H9 (cell line): ENCODE data around the gene ARHGAP29. TPM values are rescaled to one million over a fixed set of nuclear protein-coding genes. Genes with fewer than 3 reads are reported as not detected.

Experiments
- DNase-seq: peaks from one replicate; pipeline ENCODE4 v3.0.0-alpha.2; 2017
- H2AFZ ChIP-seq: one replicate; pipeline ENCODE4 v1.6.1; 2013; ENCODE audit warnings: mild to moderate bottlenecking, low read length, control low read depth, moderate library complexity
- H2AK5ac ChIP-seq: 2 replicates; pipeline ENCODE4 v1.6.1; 2013; ENCODE audit warnings: low read length, control low read depth, mixed read lengths; ENCODE audit not compliant: insufficient read length
- H2BK120ac ChIP-seq: one replicate; pipeline ENCODE4 v1.6.1; 2013; ENCODE audit warnings: low read depth, mild to moderate bottlenecking, low read length, control low read depth, inconsistent platforms; ENCODE audit not compliant: poor library complexity, severe bottlenecking
- H2BK12ac ChIP-seq: 2 replicates; pipeline ENCODE4 v1.6.1; 2013; ENCODE audit warnings: low read length, control low read depth, mixed read lengths, low read depth; ENCODE audit not compliant: insufficient read length
- H2BK15ac ChIP-seq: 2 replicates; pipeline ENCODE4 v1.6.1; 2013; ENCODE audit warnings: low read depth, low read length, control low read depth
- H2BK20ac ChIP-seq: one replicate; pipeline ENCODE4 v1.6.1; 2013; ENCODE audit warnings: low read depth, mild to moderate bottlenecking, low read length, control low read depth, inconsistent platforms; ENCODE audit not compliant: poor library complexity, severe bottlenecking
- H2BK5ac ChIP-seq: 2 replicates; pipeline ENCODE4 v1.6.1; 2013; ENCODE audit warnings: low read length, control low read depth, mixed read lengths; ENCODE audit not compliant: insufficient read length
- H3K14ac ChIP-seq: 2 replicates; pipeline ENCODE4 v1.6.1; 2013; ENCODE audit warnings: low read length, control low read depth; ENCODE audit not compliant: insufficient read depth
- H3K18ac ChIP-seq: 2 replicates; pipeline ENCODE4 v1.6.1; 2013; ENCODE audit warnings: low read depth, mild to moderate bottlenecking, mixed read lengths, low read length, control low read depth; ENCODE audit not compliant: insufficient read length
- H3K23ac ChIP-seq: 2 replicates; pipeline ENCODE4 v1.6.1; 2013; ENCODE audit warnings: low read length, control low read depth, mixed read lengths, low read depth; ENCODE audit not compliant: insufficient read length
- H3K23me2 ChIP-seq: 2 replicates; pipeline ENCODE4 v1.6.1; 2013; ENCODE audit warnings: low read depth, mild to moderate bottlenecking, mixed read lengths, low read length, control low read depth; ENCODE audit not compliant: insufficient read length, poor library complexity, severe bottlenecking
- H3K27ac ChIP-seq: 2 replicates; pipeline ENCODE4 v1.5.1; 2013; ENCODE audit warnings: low read length, control low read depth, mixed read lengths, low read depth; ENCODE audit not compliant: insufficient read length
- H3K27me3 ChIP-seq: 2 replicates; pipeline ENCODE4 v1.6.1; 2013; ENCODE audit warnings: low read length, control low read depth, inconsistent platforms; ENCODE audit not compliant: insufficient read depth
- H3K4ac ChIP-seq: 2 replicates; pipeline ENCODE4 v1.6.1; 2013; ENCODE audit warnings: low read depth, mild to moderate bottlenecking, control low read depth, inconsistent platforms, low read length, moderate library complexity
- H3K4me1 ChIP-seq: 2 replicates; pipeline ENCODE4 v1.6.1; 2013; ENCODE audit warnings: low read length, control low read depth, inconsistent platforms; ENCODE audit not compliant: insufficient read depth
- H3K4me2 ChIP-seq: 2 replicates; pipeline ENCODE4 v1.6.1; 2013; ENCODE audit warnings: low read length, control low read depth, mixed read lengths; ENCODE audit not compliant: insufficient read length, insufficient read depth
- H3K56ac ChIP-seq: 2 replicates; pipeline ENCODE4 v1.6.1; 2013; ENCODE audit warnings: low read depth, mild to moderate bottlenecking, mixed read lengths, low read length, control low read depth; ENCODE audit not compliant: insufficient read length
- H3K79me1 ChIP-seq: 2 replicates; pipeline ENCODE4 v1.6.1; 2013; ENCODE audit warnings: low read depth, mild to moderate bottlenecking, moderate library complexity, low read length, control low read depth, inconsistent platforms; ENCODE audit not compliant: insufficient read depth, poor library complexity, severe bottlenecking
- H3K79me2 ChIP-seq: 2 replicates; pipeline ENCODE4 v1.6.1; 2013; ENCODE audit warnings: low read length, control low read depth, inconsistent platforms; ENCODE audit not compliant: insufficient read depth
- H3K9ac ChIP-seq: 2 replicates; pipeline ENCODE4 v1.6.1; 2013; ENCODE audit warnings: low read length, control low read depth, mixed read lengths; ENCODE audit not compliant: insufficient read length; ENCODE audit errors: extremely low read depth
- H3K9me3 ChIP-seq: one replicate; pipeline ENCODE4 v1.6.1; 2013; ENCODE audit warnings: low read depth, low read length, inconsistent platforms; ENCODE audit not compliant: control insufficient read depth
- H3T11ph ChIP-seq: one replicate; pipeline ENCODE4 v1.6.1; 2013; ENCODE audit warnings: mild to moderate bottlenecking, low read length, control low read depth, inconsistent platforms
- H4K20me1 ChIP-seq: one replicate; pipeline ENCODE4 v1.6.1; 2013; ENCODE audit not compliant: control insufficient read depth, insufficient read length, insufficient read depth
- H4K5ac ChIP-seq: 2 replicates; pipeline ENCODE4 v1.6.1; 2013; ENCODE audit warnings: low read depth, mild to moderate bottlenecking, mixed read lengths, low read length, control low read depth; ENCODE audit not compliant: insufficient read length
- H4K8ac ChIP-seq: replicated peaks from 2 replicates; pipeline ENCODE4 v1.6.1; 2013; ENCODE audit warnings: low read length, control low read depth, mixed read lengths, low read depth; ENCODE audit not compliant: insufficient read length
- H4K91ac ChIP-seq: 2 replicates; pipeline ENCODE4 v1.6.1; 2013; ENCODE audit warnings: low read depth, mild to moderate bottlenecking, moderate library complexity, mixed read lengths, low read length, control low read depth; ENCODE audit not compliant: insufficient read length
- H3K27ac Mint-ChIP-seq, 3 experiments: 2 replicates in 2 of 3; 3 replicates in 1 of 3; pipeline ENCODE4 v1.8.0; 2020 to 2021; ENCODE audit warnings: mixed read lengths in 3 of 3, mild to moderate bottlenecking in 1 of 3, moderate library complexity in 1 of 3
- H3K27me3 Mint-ChIP-seq: 2 replicates; pipeline ENCODE4 v1.8.0; 2021; ENCODE audit warnings: low read depth, mild to moderate bottlenecking, moderate library complexity, mixed read lengths
- H3K36me3 Mint-ChIP-seq, 3 experiments: 2 replicates in 2 of 3; 3 replicates in 1 of 3; pipeline ENCODE4 v1.8.0; 2020 to 2021; ENCODE audit warnings: low read depth in 3 of 3, mixed read lengths in 3 of 3; ENCODE audit not compliant: insufficient read depth in 1 of 3
- H3K4me1 Mint-ChIP-seq, 2 experiments: 2 replicates each; pipeline ENCODE4 v1.8.0; 2020; ENCODE audit warnings: mixed read lengths in 2 of 2
- H3K4me3 Mint-ChIP-seq, 2 experiments: 2 replicates in 1 of 2; 3 replicates in 1 of 2; pipeline ENCODE4 v1.8.0; 2020 to 2021; ENCODE audit warnings: mild to moderate bottlenecking in 2 of 2, mixed read lengths in 2 of 2, moderate library complexity in 1 of 2
- H3K9me3 Mint-ChIP-seq, 2 experiments: 2 replicates in 1 of 2; 3 replicates in 1 of 2; pipeline ENCODE4 v1.8.0; 2020; ENCODE audit warnings: mild to moderate bottlenecking in 2 of 2, mixed read lengths in 2 of 2, moderate library complexity in 1 of 2
- CTCF ChIP-seq: fragments of 200-600 bp; sonication (generic); conservative IDR thresholded peaks from 3 replicates; pipeline ENCODE4 v1.8.0; 2021; ENCODE audit warnings: antibody characterized with exemption, mild to moderate bottlenecking
- WGBS: extraction: QIAGEN DNeasy Blood & Tissue Kit; methylation state at CpG from one replicate; pipeline ENCODE4 v1.1.7; 2013; ENCODE audit warnings: missing lambda C conversion rate, low lambda C conversion rate, mixed read lengths; ENCODE audit not compliant: insufficient read length; ENCODE audit errors: extremely low coverage; 5-methylcytosine and 5-hydroxymethylcytosine counted together
- total RNA-seq: library from RNA; stranded (reverse); gene quantifications from 2 replicates; pipeline ENCODE4 v1.2.1, GENCODE V29; 2021

Gene ARHGAP29
- total RNA-seq, 1 experiment from 2014 or later = 1.3 TPM

GRCh38 chr1:94275083-94275482, 37.7 kb upstream of the ARHGAP29 start:
- Histone ChIP-seq H3K18ac (no peak overlapping the region), H3K23ac (no peak overlapping the region), H2AFZ (no peak overlapping the region), H2BK20ac (no peak overlapping the region), H2BK5ac (no peak overlapping the region), H2AK5ac (no peak overlapping the region), H3K9ac (no peak overlapping the region), H3K27me3 (no peaks in the 10 kb centered on the region), H2BK12ac (no peak overlapping the region), H3K56ac (no peak overlapping the region), H3K14ac (no peak overlapping the region), H4K20me1 (no peaks in the 10 kb centered on the region), H3K27ac (no peak overlapping the region), H3K4me2 (no peak overlapping the region), H4K91ac (no peak overlapping the region), H3K4me1 (no peaks in the 10 kb centered on the region), H3T11ph (no peak overlapping the region), H3K79me2 (no peaks in the 10 kb centered on the region), H2BK15ac (no peak overlapping the region), H3K23me2 (no peaks in the 10 kb centered on the region), H2BK120ac (no peak overlapping the region), H3K79me1 (no peaks in the 10 kb centered on the region), H3K9me3 (no peaks in the 10 kb centered on the region), H4K5ac (no peak overlapping the region), H3K4ac (no peak overlapping the region), H4K8ac (no peak overlapping the region)
- WGBS = no CpG with 5 or more reads among the region's 2 CpGs
- no peaks in the 10 kb centered on the region for H3K4me1 Mint-ChIP-seq
- no peak overlapping the region for H3K4me3 Mint-ChIP-seq
- no peak for DNase-seq
- no peak overlapping the region for H3K27ac Mint-ChIP-seq
- H3K36me3 Mint-ChIP-seq = no peaks in the 10 kb centered on the region; a peak in 1 of 7 replicates
- H3K9me3 Mint-ChIP-seq = no peaks in the 10 kb centered on the region
- TF ChIP-seq CTCF = no peak
- H3K27me3 Mint-ChIP-seq = peaks cover 28% of the 10 kb centered on the region
